GM12891 (cell line): ENCODE measurements around the gene PCDHA5.
"Not testable (repeated sequence)": the region's sequence is repeated elsewhere in the genome, so short reads cannot be mapped to it uniquely, and the experiment has no call there.

ENCODE experiments used
- DNase-seq: peaks from one replicate; pipeline ENCODE4 v3.0.0; 2011; ENCODE audit warnings: low spot score; ENCODE audit not compliant: insufficient read length
- FAIRE-seq: peaks from 2 replicates; lab custom pipeline; 2011; peaks lifted over from hg19 to GRCh38; lab: Jason Lieb, UNC
- PAX5 ChIP-seq: IDR thresholded peaks from 2 replicates; pipeline ENCODE4 v1.6.1; 2011; ENCODE audit warnings: low read length, moderate library complexity, mild to moderate bottlenecking; ENCODE audit not compliant: insufficient read depth, severe bottlenecking
- POLR2A ChIP-seq: IDR thresholded peaks from 2 replicates; pipeline ENCODE4 v1.6.1; 2011; ENCODE audit warnings: low read depth, low read length, control low read depth
- POLR2AphosphoS5 ChIP-seq: IDR thresholded peaks from 2 replicates; pipeline ENCODE4 v1.6.1; 2011; ENCODE audit warnings: low read depth, low read length, control low read depth
- POU2F2 ChIP-seq: IDR thresholded peaks from 2 replicates; pipeline ENCODE4 v1.6.1; 2011; ENCODE audit warnings: low read depth, mild to moderate bottlenecking, control low read depth, low read length, moderate library complexity
- SPI1 ChIP-seq: IDR thresholded peaks from 2 replicates; pipeline ENCODE4 v1.6.1; 2011; ENCODE audit warnings: low read depth, low read length, control low read depth
- TAF1 ChIP-seq: IDR thresholded peaks from 2 replicates; pipeline ENCODE4 v1.6.1; 2011; ENCODE audit warnings: low read depth, low read length, control low read depth

Gene PCDHA5

DNA sequence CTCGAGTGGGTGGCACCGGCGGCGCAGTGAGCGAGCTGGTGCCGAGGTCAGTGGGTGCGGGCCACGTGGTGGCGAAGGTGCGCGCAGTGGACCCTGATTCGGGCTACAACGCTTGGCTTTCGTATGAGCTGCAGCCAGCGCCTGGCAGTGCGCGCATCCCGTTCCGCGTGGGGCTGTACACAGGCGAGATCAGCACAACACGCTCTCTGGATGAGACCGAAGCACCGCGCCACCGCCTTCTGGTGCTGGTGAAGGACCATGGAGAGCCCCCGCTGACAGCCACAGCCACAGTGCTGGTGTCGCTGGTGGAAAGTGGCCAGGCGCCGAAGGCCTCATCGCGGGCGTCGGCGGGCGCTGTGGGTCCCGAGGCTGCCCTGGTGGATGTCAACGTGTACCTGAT is 2.1 kb downstream of the PCDHA5 start:
- no peak for FAIRE-seq
- DNase-seq: no peak
- TF ChIP-seq SPI1 (no peak), POU2F2 (no peak)

- TF ChIP-seq POLR2A: no peak
- no peak for TF ChIP-seq PAX5
- TF ChIP-seq POU2F2: no peak
- no peak for TF ChIP-seq SPI1
- TF ChIP-seq TAF1: no peak
- no peak for TF ChIP-seq POLR2AphosphoS5
- FAIRE-seq (no peak), DNase-seq (no peak)
Measured at GRCh38 chr5:140827704-140828361, 6.4 kb downstream of the PCDHA5 start, which contains the start of gene PCDHA6. Gene PCDHA6 (plus strand): TSS chr5:140827960. CDS start chr5:140828092, 132 bp downstream.

- DNase-seq: no peak
- no peak for TF ChIP-seq POLR2A
- TF ChIP-seq POLR2AphosphoS5: no peak
- no peak for TF ChIP-seq POU2F2
- no peak for TF ChIP-seq PAX5
- TF ChIP-seq TAF1: no peak
- no peak for TF ChIP-seq SPI1
- no peak for FAIRE-seq
Measured at GRCh38 chr5:140828362-140828737, 6.9 kb downstream of the PCDHA5 start.

DNA sequence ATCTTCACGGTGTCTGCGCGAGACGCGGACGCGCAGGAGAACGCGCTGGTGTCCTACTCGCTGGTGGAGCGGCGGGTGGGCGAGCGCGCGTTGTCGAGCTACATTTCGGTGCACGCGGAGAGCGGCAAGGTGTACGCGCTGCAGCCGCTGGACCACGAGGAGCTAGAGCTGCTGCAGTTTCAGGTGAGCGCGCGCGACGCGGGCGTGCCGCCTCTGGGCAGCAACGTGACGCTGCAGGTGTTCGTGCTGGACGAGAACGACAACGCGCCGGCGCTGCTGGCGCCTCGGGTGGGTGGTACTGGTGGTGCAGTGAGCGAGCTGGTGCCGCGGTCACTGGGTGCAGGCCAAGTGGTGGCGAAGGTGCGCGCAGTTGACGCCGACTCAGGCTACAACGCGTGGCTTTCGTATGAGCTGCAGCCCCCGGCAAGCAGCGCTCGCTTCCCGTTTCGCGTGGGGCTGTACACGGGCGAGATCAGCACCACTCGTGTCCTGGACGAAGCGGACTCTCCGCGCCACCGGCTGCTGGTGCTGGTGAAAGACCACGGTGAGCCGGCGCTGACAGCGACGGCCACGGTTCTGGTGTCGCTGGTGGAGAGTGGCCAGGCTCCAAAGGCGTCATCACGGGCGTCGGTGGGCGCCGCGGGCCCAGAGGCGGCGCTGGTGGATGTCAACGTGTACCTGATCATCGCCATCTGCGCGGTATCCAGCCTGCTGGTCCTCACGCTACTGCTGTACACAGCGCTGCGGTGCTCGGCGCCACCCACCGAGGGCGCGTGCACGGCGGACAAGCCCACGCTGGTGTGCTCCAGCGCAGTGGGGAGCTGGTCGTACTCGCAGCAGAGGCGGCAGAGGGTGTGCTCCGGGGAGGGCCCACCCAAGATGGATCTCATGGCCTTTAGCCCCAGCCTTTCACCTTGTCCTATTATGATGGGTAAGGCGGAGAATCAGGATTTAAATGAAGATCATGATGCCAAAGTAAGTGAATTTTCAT is 8.4 kb downstream of the PCDHA5 start:
- not testable (repeated sequence) for FAIRE-seq, DNase-seq

GRCh38 chr5:140833993-140834392 is 12.6 kb downstream of the PCDHA5 start, which contains the start of gene PCDHA7:
Gene PCDHA7 (plus strand): TSS chr5:140834269. CDS start chr5:140834384, 115 bp downstream.
- DNase-seq (no peak), FAIRE-seq (no peak)
- no peak for TF ChIP-seq POLR2A
- TF ChIP-seq SPI1: no peak
- no peak for TF ChIP-seq PAX5
- TF ChIP-seq POLR2AphosphoS5: no peak
- TF ChIP-seq TAF1: no peak
- no peak for TF ChIP-seq POU2F2

GRCh38 chr5:140834439-140835008 is 13.1 kb downstream of the PCDHA5 start:
- DNase-seq, FAIRE-seq: not testable (repeated sequence)

DNA sequence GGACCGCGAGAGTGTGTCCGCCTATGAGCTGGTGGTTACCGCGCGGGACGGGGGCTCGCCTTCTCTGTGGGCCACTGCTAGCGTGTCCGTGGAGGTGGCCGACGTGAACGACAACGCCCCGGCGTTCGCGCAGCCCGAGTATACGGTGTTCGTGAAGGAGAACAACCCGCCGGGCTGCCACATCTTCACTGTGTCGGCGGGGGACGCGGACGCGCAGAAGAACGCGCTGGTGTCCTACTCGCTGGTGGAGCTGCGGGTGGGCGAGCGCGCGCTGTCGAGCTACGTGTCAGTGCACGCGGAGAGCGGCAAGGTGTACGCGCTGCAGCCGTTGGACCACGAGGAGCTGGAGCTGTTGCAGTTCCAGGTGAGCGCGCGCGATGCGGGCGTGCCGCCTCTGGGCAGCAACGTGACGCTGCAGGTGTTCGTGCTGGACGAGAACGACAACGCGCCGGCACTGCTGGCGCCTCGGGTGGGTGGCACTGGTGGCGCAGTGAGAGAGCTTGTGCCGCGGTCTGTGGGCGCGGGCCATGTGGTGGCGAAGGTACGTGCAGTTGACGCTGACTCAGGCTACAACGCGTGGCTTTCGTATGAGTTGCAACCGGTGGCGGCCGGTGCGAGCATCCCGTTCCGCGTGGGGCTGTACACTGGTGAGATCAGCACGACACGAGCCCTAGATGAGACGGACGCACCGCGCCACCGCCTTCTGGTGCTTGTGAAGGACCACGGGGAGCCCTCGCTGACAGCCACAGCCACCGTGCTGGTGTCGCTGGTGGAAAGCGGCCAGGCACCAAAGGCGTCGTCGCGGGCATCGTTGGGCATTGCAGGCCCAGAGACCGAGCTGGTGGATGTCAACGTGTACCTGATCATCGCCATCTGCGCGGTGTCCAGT is 14.5 kb downstream of the PCDHA5 start:
- DNase-seq (no peak), FAIRE-seq (no peak)

DNA sequence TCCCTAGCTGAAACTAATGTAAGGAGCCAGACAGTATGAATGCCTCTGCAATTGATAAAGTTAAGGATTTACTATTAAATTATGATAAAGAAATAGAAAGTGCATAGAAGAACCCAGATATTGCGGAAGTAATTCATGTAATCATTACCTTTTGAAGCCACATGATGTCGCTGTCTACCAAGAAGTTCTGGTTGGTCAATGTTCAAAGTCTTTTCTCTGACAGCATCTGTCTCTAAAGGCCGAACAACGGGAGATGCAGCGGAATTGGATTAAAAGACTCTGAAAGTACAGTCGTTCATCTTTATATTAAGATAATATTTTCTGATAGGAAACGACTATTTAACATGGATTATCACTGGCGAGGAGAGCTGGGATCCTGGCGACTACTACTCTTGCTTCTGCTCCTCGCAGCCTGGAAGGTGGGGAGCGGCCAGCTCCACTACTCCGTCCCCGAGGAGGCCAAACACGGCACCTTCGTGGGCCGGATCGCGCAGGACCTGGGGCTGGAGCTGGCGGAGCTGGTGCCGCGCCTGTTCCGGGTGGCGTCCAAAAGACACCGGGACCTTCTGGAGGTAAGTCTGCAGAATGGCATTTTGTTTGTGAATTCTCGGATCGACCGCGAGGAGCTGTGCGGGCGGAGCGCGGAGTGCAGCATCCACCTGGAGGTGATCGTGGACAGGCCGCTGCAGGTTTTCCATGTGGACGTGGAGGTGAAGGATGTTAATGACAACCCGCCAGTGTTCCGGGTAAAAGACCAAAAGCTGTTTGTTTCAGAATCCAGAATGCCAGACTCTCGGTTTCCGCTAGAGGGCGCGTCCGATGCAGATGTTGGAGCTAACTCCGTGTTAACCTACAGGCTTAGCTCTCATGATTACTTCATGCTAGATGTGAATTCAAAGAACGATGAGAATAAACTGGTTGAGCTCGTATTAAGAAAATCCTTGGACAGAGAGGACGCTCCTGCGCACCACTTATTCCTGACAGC is 19.9 kb downstream of the PCDHA5 start, which contains the start of gene PCDHA8:
Gene PCDHA8 (plus strand): TSS at position 210 of the 985 bp plus-strand sequence. CDS start 135 bp downstream, at position 345.
- DNase-seq (no peak), FAIRE-seq (no peak)
- TF ChIP-seq POU2F2: no peak
- TF ChIP-seq POLR2AphosphoS5: no peak
- no peak for TF ChIP-seq TAF1
- TF ChIP-seq SPI1: no peak
- no peak for TF ChIP-seq POLR2A
- no peak for TF ChIP-seq PAX5

More for the DNA sequence above, 14.5 kb downstream of the PCDHA5 start:
- TF ChIP-seq POLR2A: no peak
